GM12892 (cell line): ENCODE results near the gene PARVB.

ENCODE experiments used
- POLR2A ChIP-seq: IDR thresholded peaks from 2 replicates; pipeline ENCODE4 v1.6.1; 2011; ENCODE audit warnings: low read depth, low read length, control low read depth
- POLR2AphosphoS5 ChIP-seq: IDR thresholded peaks from 2 replicates; pipeline ENCODE4 v1.6.1; 2011; ENCODE audit warnings: low read depth, low read length, control low read depth
- TAF1 ChIP-seq: IDR thresholded peaks from 2 replicates; pipeline ENCODE4 v1.6.1; 2011; ENCODE audit warnings: low read depth, mild to moderate bottlenecking, control low read depth, low read length, borderline replicate concordance

DNA sequence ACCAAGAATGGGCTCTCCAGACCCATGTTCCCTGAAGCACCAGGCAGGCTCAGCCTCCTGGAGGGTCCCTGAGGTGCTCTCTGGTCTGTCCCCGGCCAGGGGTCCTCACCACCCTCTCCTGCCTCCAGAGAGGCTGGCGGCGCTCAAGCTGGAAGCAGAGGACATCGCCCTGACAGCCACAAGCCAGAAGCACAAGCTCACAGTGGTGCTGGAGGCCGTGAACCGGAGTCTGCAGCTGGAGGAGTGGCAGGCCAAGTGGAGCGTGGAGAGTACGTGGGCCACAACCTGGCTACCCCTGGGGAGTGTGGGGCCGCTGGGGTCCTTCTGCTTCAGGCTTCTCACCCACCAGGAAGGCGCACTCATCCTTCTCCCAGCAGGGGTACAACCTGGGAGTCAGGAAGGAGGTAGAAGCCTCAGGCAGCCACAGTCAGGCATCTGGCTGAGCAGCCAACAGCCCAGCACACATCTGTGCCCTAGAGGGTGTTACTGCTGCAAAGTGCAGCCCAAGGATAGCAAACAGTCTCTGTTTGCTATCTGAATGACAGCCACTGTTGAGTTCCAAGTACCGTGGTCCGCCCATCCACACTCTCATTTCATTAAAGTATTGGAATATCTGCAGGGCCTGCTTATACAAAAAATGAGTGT is 165.0 kb downstream of the PARVB start:
- TF ChIP-seq POLR2AphosphoS5, result no peak
- TF ChIP-seq POLR2A, result no peak
- no peak for TF ChIP-seq TAF1
